ENCODE measurements around the gene NKD2.

DNA sequence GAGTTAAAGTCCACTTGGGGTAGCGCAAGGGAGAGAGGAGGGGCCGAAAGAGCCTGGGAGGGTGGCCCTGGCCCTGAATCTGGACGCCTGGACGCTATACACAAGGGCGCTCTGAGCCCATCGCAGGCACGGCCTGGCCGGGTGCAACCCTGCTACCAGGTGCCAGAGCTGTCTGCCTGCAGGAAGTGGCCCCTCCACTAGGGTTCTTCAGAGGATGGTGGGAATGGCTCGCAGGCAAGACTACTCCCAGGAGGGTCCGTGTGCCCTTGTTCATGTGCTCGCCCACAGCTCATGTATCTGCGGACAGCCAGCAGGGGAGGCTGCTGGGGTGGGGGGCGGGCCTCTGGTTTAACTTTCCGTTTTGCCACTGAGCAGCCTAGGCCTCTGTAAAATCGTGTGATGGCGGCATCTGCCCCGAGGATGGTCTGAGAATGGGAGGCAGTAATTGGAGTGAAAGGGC, 1.4 kb upstream of the NKD2 start:
- no peak for TF ChIP-seq EZH2phosphoT487 (IDR thresholded peaks at IDR 0.05; ENCODE audit: insufficient read depth, low read depth)
- no peak for TF ChIP-seq EZH2 (IDR thresholded peaks at IDR 0.05; ENCODE audit: insufficient read depth, poor library complexity, severe bottlenecking)
